ENCODE data around the gene ASB5. TPM values are rescaled to one million over a fixed set of nuclear protein-coding genes. Genes with fewer than 3 reads are reported as not detected.

ASB5 gene
- total and polyA plus RNA-seq, 10 donors: 0.06 to 0.50 TPM; not detected in 8

- TF ChIP-seq CTCF (IDR thresholded peaks at IDR 0.05 in 8 of 11, conservative IDR thresholded peaks at IDR 0.05 in 3 of 11) (no peak), POLR2A (IDR thresholded peaks at IDR 0.05) (no peak), POLR2AphosphoS5 (IDR thresholded peaks at IDR 0.05) (no peak)
- WGBS, 5 donors: 81 to 93% (median 87%) methylated on average over 3 of the region's 3 CpGs
- Histone ChIP-seq H3K36me3 (no peaks in the 10 kb centered on the region), H3K4me1 (no peaks in the 10 kb centered on the region), H3K27me3 (replicated peaks in 1 of 7) (no peaks in the 10 kb centered on the region), H3K9me3 (no peaks in the 10 kb centered on the region), H3K27ac (no peak overlapping the region), H3K4me3 (no peak overlapping the region)
- DNase-seq: no peak
- intact Hi-C loops (cut with DNase I; ENCODE audit: low total_unique reads): no loop called here
Observed at GRCh38 chr4:176258135-176258534, 10.9 kb downstream of the ASB5 start.

DNA sequence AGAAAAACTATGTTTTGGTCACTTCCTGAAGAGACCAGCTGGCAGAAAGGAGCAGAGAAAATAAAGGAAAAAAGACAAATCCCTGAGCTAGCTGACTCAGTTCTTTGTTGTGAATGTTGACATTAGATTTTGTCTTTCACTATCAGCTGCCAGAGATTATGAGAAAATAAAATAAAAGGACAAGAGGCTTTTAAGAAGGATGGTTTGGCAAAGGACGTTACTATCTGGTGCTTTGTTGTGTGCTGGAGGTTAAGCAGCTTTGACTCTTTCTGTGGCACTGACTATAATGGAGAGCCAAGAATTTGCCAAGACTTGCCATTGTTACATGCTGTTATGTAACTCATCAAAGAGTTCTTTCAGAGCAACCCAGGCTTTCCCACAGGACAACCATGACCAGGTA is 12.1 kb downstream of the ASB5 start:
- H3K36me3 ChIP-seq: no peaks in the 10 kb centered on the region
- no peak for TF ChIP-seq POLR2AphosphoS5 (IDR thresholded peaks at IDR 0.05)
- TF ChIP-seq CTCF (IDR thresholded peaks at IDR 0.05 in 8 of 11, conservative IDR thresholded peaks at IDR 0.05 in 3 of 11): no peak
- TF ChIP-seq POLR2A (IDR thresholded peaks at IDR 0.05): no peak
- H3K27ac ChIP-seq: no peak overlapping the region
- H3K27me3 ChIP-seq (replicated peaks in 1 of 7): no peaks in the 10 kb centered on the region
- no peaks in the 10 kb centered on the region for H3K9me3 ChIP-seq
- DNase-seq: no peak
- H3K4me3 ChIP-seq: no peak overlapping the region
- WGBS, 5 donors: 36 to 52% (median 50%) methylated on average over 1 of the region's 1 CpG
- no peaks in the 10 kb centered on the region for H3K4me1 ChIP-seq
- intact Hi-C loops (cut with DNase I; ENCODE audit: low total_unique reads): no loop called here

DNA sequence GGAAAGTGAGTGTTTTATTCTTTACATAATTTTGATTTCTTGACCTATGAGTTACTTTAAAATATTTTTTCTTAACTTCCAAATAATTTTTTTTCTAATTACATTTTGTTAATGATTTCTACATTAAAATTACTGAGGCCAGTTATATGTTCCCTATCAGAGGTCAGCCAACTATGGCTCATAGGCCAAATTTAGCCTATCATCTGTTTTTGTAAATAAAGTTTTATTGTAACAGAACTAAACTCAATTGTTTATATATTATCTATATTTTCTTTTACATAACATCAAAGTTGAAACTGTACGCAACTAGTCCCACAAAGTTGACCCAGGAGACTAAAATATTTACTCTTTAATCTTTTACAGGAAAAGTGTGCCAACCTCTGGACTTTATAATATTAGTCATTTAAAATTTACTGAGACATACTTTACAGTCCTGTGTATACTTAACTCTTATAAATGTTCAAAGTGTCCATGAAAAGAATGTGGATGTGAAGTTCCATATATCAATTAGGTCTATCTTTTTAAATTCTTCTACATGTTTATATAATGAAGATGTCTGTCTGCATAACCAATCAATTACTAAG is 26.2 kb downstream of the ASB5 start:
- no peak overlapping the region for H3K4me3 ChIP-seq
- H3K9me3 ChIP-seq: no peaks in the 10 kb centered on the region
- no peak for DNase-seq
- TF ChIP-seq CTCF (IDR thresholded peaks at IDR 0.05 in 8 of 11, conservative IDR thresholded peaks at IDR 0.05 in 3 of 11) (no peak), POLR2AphosphoS5 (IDR thresholded peaks at IDR 0.05) (no peak), POLR2A (IDR thresholded peaks at IDR 0.05) (no peak)
- H3K27ac ChIP-seq: no peak overlapping the region
- WGBS, 5 donors: 87 to 100% (median 96%) methylated on average over 1 of the region's 1 CpG
- H3K36me3 ChIP-seq: no peaks in the 10 kb centered on the region
- no peaks in the 10 kb centered on the region for H3K4me1 ChIP-seq
- intact Hi-C loops (cut with DNase I; ENCODE audit: low total_unique reads): no loop called here
- H3K27me3 ChIP-seq (replicated peaks in 1 of 7): no peaks in the 10 kb centered on the region

DNA sequence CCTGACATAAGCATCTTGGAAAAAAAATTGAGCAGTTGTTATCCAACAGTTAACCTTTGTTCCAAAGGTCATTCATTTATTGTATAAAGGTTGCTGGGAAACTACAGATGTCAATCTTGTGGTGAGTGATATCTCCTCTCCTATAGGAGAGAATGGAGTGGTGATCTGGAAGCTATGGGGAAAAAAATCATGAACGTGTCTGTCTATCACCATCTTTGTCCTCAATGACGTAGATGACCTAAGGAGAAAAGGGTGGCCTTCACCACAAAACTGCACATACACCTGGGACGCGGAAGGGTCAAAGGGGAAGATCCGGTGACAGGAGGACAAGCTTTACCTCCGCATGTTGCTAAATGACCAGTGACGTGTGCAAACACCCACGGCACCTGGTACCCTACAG is 27.3 kb downstream of the ASB5 start:
- H3K4me1 ChIP-seq: no peaks in the 10 kb centered on the region
- no peaks in the 10 kb centered on the region for H3K9me3 ChIP-seq
- 88 to 94% (median 89%) methylated on average over 8 of the region's 8 CpGs for WGBS, 5 donors
- DNase-seq: no peak
- no peak overlapping the region for H3K27ac ChIP-seq
- H3K27me3 ChIP-seq (replicated peaks in 1 of 7): no peaks in the 10 kb centered on the region
- TF ChIP-seq CTCF (IDR thresholded peaks at IDR 0.05 in 8 of 11, conservative IDR thresholded peaks at IDR 0.05 in 3 of 11): no peak
- TF ChIP-seq POLR2AphosphoS5 (IDR thresholded peaks at IDR 0.05): no peak
- TF ChIP-seq POLR2A (IDR thresholded peaks at IDR 0.05): no peak
- intact Hi-C loops (cut with DNase I; ENCODE audit: low total_unique reads): no loop called here
- H3K36me3 ChIP-seq: no peaks in the 10 kb centered on the region
- no peak overlapping the region for H3K4me3 ChIP-seq
